Tibial nerve (tissue), 3 donors: ENCODE measurements around the gene ITPRIPL2.

Experiments used
- POLR2A ChIP-seq, 2 donors: fragments of 450-650 bp; IDR thresholded peaks; one replicate each; pipeline ENCODE4 v1.6.1; 2017; ENCODE audit warnings: antibody characterized with exemption in 2 of 2, mild to moderate bottlenecking in 2 of 2, moderate library complexity in 2 of 2
- TF ChIP-seq, protein P1 (sequence below), 5 experiments: fragments of 200-600 bp in 3 of 5; fragments of 450-650 bp in 2 of 5; sonication (generic) in 3 of 5; IDR thresholded peaks; one replicate each; pipeline ENCODE4 v1.5.1; 2016 to 2019; ENCODE audit warnings: antibody characterized with exemption in 5 of 5, mild to moderate bottlenecking in 3 of 5, moderate library complexity in 2 of 5

DNA sequence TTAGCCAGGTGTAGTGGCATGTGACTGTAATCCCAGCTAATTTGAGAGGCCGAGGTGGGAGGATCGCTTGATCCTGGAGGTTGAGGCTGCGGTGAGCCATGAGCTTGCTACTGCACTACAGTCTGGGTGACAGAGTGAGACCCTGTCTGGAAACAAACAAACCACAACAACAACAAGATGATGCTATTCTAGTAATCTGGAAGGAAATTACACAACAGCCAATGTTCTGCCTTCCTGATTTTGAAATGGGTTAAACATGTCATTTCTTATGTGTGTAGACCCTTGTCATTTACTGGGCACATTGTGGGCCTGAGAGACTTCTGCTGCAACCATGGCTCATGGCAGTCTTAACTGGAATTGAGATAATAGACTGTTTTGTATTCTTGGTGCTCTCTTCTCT is 40.4 kb upstream of the ITPRIPL2 start:
- TF ChIP-seq, protein P1, sequence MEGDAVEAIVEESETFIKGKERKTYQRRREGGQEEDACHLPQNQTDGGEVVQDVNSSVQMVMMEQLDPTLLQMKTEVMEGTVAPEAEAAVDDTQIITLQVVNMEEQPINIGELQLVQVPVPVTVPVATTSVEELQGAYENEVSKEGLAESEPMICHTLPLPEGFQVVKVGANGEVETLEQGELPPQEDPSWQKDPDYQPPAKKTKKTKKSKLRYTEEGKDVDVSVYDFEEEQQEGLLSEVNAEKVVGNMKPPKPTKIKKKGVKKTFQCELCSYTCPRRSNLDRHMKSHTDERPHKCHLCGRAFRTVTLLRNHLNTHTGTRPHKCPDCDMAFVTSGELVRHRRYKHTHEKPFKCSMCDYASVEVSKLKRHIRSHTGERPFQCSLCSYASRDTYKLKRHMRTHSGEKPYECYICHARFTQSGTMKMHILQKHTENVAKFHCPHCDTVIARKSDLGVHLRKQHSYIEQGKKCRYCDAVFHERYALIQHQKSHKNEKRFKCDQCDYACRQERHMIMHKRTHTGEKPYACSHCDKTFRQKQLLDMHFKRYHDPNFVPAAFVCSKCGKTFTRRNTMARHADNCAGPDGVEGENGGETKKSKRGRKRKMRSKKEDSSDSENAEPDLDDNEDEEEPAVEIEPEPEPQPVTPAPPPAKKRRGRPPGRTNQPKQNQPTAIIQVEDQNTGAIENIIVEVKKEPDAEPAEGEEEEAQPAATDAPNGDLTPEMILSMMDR (IDR thresholded peaks at IDR 0.05): no peak
- no peak for TF ChIP-seq POLR2A (IDR thresholded peaks at IDR 0.05)
